Activated T-cell treated with anti-CD3 and anti-CD28 coated beads for 1 hour (primary cell): ENCODE data around the gene NIPBL.
"Not testable (repeated sequence)": the region's sequence is repeated elsewhere in the genome, so short reads cannot be mapped to it uniquely, and the experiment has no call there.

Experiments
- DNase-seq: peaks from one replicate; pipeline ENCODE4 v3.0.0-alpha.2; 2020; ENCODE audit warnings: low read depth

Gene NIPBL

GRCh38 chr5:36949593-36949992, 73.0 kb downstream of the NIPBL start:
- no peak for DNase-seq

GRCh38 chr5:36950586-36951457, 74.3 kb downstream of the NIPBL start:
- DNase-seq, result no peak

- no peak for DNase-seq
Observed at GRCh38 chr5:36953043-36953442, 76.5 kb downstream of the NIPBL start.

GRCh38 chr5:36957953-36958537, 81.5 kb downstream of the NIPBL start:
- no peak for DNase-seq

- no peak for DNase-seq
Observed at GRCh38 chr5:36958612-36959011, 82.0 kb downstream of the NIPBL start.

GRCh38 chr5:36965179-36965578, 88.6 kb downstream of the NIPBL start:
- no peak for DNase-seq

GRCh38 chr5:36969700-36970395, 93.3 kb downstream of the NIPBL start:
- DNase-seq, result no peak

GRCh38 chr5:36978196-36978595, 101.6 kb downstream of the NIPBL start:
- no peak for DNase-seq

GRCh38 chr5:36982146-36982545, 105.6 kb downstream of the NIPBL start:
- DNase-seq, result no peak

GRCh38 chr5:36985387-36985786, 108.8 kb downstream of the NIPBL start:
- DNase-seq, result no peak

- no peak for DNase-seq
Observed at GRCh38 chr5:36988396-36988795, 111.8 kb downstream of the NIPBL start.

GRCh38 chr5:36998578-36998977, 122.0 kb downstream of the NIPBL start:
- no peak for DNase-seq

- no peak for DNase-seq
Observed at GRCh38 chr5:37002176-37002751, 125.7 kb downstream of the NIPBL start.

GRCh38 chr5:37005252-37005651, 128.7 kb downstream of the NIPBL start:
- no peak for DNase-seq

GRCh38 chr5:37005946-37006540, 129.5 kb downstream of the NIPBL start:
- DNase-seq, result no peak

GRCh38 chr5:37013181-37013580, 136.6 kb downstream of the NIPBL start:
- DNase-seq, result not testable (repeated sequence)

- DNase-seq, result no peak
Observed at GRCh38 chr5:37014321-37014720, 137.8 kb downstream of the NIPBL start.

- DNase-seq, result no peak
Observed at GRCh38 chr5:37015795-37016666, 139.5 kb downstream of the NIPBL start.

- DNase-seq, result no peak
Observed at GRCh38 chr5:37028910-37029309, 152.3 kb downstream of the NIPBL start.

GRCh38 chr5:37029436-37029835, 152.9 kb downstream of the NIPBL start:
- DNase-seq, result no peak

- no peak for DNase-seq
Observed at GRCh38 chr5:37034955-37035354, 158.4 kb downstream of the NIPBL start.
